ENCODE data around the gene ZNF358. TPM values are rescaled to one million over a fixed set of nuclear protein-coding genes. Genes with fewer than 3 reads are reported as not detected.

ZNF358 gene
- polyA plus RNA-seq, 1 experiment, result 43.9 TPM

DNA sequence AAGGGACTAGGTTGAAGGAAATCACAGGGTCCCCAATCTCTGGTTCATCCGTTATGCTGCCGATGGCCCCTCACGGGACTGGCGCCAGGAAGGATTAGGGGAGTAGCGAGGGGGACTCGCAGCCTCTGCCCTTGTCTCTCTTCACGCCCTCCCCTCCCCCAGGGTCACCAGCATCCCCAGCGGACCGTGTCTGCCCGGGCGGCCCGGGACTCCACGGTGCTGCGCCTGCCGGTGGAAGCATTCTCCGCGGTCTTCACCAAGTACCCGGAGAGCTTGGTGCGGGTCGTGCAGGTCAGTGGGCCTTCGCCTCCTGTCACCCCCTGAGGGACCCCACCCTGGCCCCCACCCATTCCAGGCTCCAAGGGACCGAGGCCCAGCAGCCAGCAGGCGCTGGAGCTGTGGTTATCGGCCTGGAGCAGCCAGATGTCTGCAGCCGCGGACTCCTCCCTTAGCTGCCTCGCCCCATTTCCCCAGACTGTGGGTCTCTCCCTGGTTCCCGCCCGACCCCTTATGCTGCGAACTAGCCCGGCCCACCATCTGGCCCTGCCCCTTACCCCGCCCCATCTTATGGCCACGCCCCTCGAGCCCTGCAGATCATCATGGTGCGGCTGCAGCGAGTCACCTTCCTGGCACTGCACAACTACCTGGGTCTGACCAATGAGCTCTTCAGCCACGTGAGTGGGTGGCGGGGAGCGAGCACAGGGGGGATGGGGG lies 25.0 kb downstream of the ZNF358 start:
- Histone ChIP-seq H3K4me3 (ENCODE audit: low read depth, low read length) (no peak overlapping the region), H3K27me3 (ENCODE audit: control insufficient read depth, insufficient read depth, low read length) (no peaks in the 10 kb centered on the region), H3K36me3 (ENCODE audit: control insufficient read depth, insufficient read depth, low read length) (peaks cover 36% of the 10 kb centered on the region)
- no peak for TF ChIP-seq CTCF (IDR thresholded peaks at IDR 0.05; ENCODE audit: insufficient read depth, low read depth, low read length)
- DNase-seq (ENCODE audit: low read depth), result no peak
- POLR2A ChIA-PET, result interaction anchor here (0.5 kb wide), 1 partner anchor 455 kb away, joined by 8 read pairs; no protein-coding TSS in a partner anchor
- CTCF ChIA-PET, result interaction anchor here (1.3 kb wide), 1 partner anchor 140 kb away, joined by 3 read pairs; the partner anchor contains the start of gene TRAPPC5

DNA sequence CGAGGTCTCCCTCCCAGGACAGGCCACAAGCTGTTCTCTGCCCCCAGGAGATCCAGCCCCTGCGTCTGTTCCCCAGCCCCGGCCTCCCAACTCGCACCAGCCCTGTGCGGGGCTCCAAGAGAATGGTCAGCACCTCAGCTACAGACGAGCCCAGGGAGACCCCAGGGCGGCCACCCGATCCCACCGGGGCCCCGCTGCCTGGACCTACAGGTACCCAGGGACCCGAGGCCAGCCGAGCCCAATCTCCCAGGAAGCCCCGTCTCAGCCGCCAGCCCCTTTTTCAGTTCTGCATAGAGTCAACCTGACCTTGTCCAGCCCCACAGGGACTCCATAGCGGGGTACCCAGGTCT lies 25.5 kb downstream of the ZNF358 start:
- POLR2A ChIA-PET, result interaction anchor here (0.5 kb wide), 1 partner anchor 455 kb away, joined by 8 read pairs; no protein-coding TSS in a partner anchor
- Histone ChIP-seq H3K27me3 (ENCODE audit: control insufficient read depth, insufficient read depth, low read length) (no peaks in the 10 kb centered on the region), H3K36me3 (ENCODE audit: control insufficient read depth, insufficient read depth, low read length) (peaks cover 36% of the 10 kb centered on the region), H3K4me3 (ENCODE audit: low read depth, low read length) (no peak overlapping the region)
- no peak for DNase-seq (ENCODE audit: low read depth)
- no peak for TF ChIP-seq CTCF (IDR thresholded peaks at IDR 0.05; ENCODE audit: insufficient read depth, low read depth, low read length)
- CTCF ChIA-PET, result interaction anchor here (0.5 to 1.3 kb wide), 2 partner anchors 139 to 147 kb away, joined by 3 read pairs; partner anchors contain the start of gene TRAPPC5

GRCh38 chr19:7541828-7542443 lies 26.0 kb downstream of the ZNF358 start:
- Histone ChIP-seq H3K27me3 (ENCODE audit: control insufficient read depth, insufficient read depth, low read length) (no peaks in the 10 kb centered on the region), H3K4me3 (ENCODE audit: low read depth, low read length) (no peak overlapping the region), H3K36me3 (ENCODE audit: control insufficient read depth, insufficient read depth, low read length) (peaks cover 36% of the 10 kb centered on the region)
- ChIA-PET POLR2A (no interaction called here), CTCF (interaction anchor here (0.5 to 1.3 kb wide), 3 partner anchors 139 to 451 kb away, joined by 3 read pairs; partner anchors contain the start of gene TRAPPC5)
- no peak for TF ChIP-seq CTCF (IDR thresholded peaks at IDR 0.05; ENCODE audit: insufficient read depth, low read depth, low read length)
- no peak for DNase-seq (ENCODE audit: low read depth)

DNA sequence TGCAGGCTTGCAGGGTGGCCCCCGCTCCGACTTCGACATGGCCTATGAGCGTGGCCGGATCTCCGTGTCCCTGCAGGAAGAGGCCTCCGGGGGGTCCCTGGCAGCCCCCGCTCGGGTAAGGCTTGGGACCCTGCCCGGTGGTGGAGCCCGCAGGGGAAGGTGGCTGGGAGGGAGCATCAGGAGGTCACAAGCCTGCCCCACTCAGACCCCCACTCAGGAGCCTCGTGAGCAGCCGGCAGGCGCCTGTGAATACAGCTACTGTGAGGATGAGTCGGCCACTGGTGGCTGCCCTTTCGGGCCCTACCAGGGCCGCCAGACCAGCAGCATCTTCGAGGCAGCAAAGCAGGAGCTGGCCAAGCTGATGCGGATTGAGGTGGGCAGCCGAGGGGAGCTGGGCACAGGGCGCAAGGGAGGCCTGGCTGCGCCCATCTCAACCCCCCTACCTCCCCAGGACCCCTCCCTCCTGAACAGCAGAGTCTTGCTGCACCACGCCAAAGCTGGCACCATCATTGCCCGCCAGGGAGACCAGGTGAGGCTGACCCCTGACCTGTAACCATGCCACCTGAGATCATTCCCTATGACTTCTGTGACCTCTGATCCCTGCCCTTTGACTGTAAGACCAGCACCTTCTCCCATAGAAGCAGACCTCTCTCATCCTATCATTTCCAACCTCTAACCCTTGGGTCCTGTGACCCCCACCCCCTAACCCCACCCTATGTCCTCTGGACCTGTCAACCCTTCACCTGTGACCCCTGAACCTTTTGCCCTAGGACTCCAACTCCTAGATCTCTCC lies 26.8 kb downstream of the ZNF358 start:
- peaks cover 35% of the 10 kb centered on the region for H3K36me3 ChIP-seq (ENCODE audit: control insufficient read depth, insufficient read depth, low read length)
- POLR2A ChIA-PET, result no interaction called here
- TF ChIP-seq CTCF (IDR thresholded peaks at IDR 0.05; ENCODE audit: insufficient read depth, low read depth, low read length), result no peak
- CTCF ChIA-PET, result interaction anchor here (0.6 to 2.2 kb wide), 2 partner anchors 26 to 452 kb away, joined by 3 to 7 read pairs; no protein-coding TSS in a partner anchor
- no peaks in the 10 kb centered on the region for H3K27me3 ChIP-seq (ENCODE audit: control insufficient read depth, insufficient read depth, low read length)
- DNase-seq (ENCODE audit: low read depth), result no peak
- no peak overlapping the region for H3K4me3 ChIP-seq (ENCODE audit: low read depth, low read length)

- DNase-seq (ENCODE audit: low read depth), result no peak
- no peak overlapping the region for H3K4me3 ChIP-seq (ENCODE audit: low read depth, low read length)
- ChIA-PET CTCF (interaction anchor here (2.2 kb wide), 1 partner anchor 24 kb away, joined by 7 read pairs; no protein-coding TSS in a partner anchor), POLR2A (no interaction called here)
- TF ChIP-seq CTCF (IDR thresholded peaks at IDR 0.05; ENCODE audit: insufficient read depth, low read depth, low read length), result no peak
- H3K27me3 ChIP-seq (ENCODE audit: control insufficient read depth, insufficient read depth, low read length), result no peaks in the 10 kb centered on the region
- H3K36me3 ChIP-seq (ENCODE audit: control insufficient read depth, insufficient read depth, low read length), result peaks cover 29% of the 10 kb centered on the region
Measured at GRCh38 chr19:7544626-7545025, 28.7 kb downstream of the ZNF358 start.

All from BJ (cell line).